Middle frontal gyrus (tissue), 1 donor: ENCODE results near the gene NQO1.

Experiments
- DNase-seq: peaks from one replicate; pipeline ENCODE4 v3.0.0-alpha.2; 2015; ENCODE audit warnings: low spot score; ENCODE audit errors: extremely low spot score

NQO1 gene

DNA sequence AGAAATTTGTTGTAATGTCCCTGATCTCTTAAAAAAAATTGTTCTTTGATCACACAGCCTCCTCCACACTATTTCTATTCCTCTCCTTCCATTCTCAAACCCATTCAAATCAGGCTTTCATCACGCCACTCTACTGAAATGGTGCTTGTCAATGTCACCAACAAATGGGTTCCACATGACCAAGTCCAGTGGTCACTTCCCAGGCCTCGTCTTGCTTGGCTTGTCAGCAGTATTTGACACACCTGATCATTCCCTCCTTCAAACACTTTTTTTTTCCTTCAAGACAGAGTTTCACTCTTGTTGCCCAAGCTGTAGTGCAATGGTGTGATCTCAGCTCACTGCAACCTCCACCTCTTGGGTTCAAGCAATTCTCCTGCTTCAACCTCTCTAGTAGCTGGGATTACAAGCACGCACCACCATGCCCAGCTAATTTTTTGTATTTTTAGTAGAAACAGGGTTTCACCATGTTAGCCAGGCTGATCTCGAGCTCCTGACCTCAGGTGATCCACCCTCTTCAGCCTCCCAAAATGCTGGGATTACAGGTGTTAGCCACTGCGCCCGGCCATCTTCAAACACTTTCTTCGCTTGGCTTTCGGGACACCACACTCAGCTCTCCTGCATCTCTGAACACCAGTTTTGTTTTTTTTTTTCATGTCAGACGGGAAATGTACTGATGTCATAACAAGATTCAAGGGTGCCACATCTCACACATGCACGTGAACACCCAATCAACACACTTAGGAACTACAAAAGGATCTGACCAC, 18.3 kb downstream of the NQO1 start:
- no peak for DNase-seq

DNA sequence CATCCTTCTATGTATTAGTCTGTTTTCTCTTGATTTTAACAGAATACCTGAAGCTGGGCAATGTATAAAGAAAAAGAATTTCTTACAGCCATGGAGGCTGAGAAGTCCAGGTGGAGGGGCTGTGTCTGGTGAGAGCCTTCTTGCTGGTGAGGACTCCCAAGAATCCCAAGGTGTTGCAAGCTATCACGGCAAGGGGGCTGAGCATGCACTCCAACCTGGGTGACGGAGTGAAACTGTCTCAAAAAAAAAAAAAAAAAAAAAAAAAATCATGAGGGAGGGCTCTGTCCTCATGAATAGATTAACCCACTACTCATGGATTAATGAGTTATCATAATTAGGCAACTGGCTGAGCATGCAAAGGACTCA, 19.4 kb downstream of the NQO1 start:
- no peak for DNase-seq

DNA sequence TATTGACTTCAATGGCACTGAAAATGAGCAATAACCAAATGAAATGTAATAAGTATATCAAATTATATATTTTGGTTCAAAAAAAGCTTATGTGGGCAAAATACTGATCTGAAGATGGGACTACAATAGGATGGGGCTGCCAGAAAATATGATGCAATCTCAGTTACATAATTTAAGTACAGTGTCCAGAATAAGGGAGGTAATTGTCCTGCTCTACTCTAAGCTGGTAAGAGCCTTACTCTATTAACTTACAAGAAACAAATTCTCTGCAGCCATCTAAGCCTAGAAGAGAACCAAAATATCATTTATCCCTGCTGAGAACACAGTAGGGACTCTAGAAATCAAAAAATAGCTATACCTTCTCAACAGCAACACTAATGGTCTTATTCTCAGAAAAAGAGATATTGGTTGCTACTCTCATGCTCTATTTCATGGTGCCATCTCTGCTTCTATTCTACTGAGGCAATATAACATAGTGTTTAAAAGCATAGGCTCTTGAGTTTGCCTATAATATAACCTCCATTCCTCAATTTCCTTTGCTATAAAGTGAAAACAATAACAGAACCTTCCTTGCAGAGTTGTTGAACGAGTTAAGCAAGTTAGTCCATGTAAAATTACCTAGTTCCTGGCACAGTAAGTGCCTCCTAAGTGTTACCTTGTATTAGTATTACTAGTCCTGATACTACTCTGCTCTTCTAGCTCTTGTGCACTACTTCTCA, 19.9 kb downstream of the NQO1 start:
- no peak for DNase-seq

DNA sequence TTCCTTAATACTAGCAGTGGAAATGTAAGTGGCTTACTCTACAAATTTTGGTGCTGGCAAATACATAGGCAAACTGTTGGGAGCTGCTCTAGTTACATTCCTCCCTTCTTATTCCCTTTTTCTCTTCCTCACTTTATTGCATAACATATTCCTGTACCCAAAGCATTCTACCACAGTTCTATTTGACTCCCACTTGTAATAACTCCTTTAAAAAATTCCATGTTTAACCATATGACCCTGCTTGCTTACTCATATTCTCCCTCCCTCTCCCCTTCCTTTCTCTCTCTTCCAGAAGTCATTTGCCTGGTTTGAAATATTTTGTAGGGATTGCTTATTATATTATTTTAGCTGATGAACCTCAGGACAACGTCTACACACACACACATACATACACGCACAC, 22.7 kb downstream of the NQO1 start:
- DNase-seq = no peak

DNA sequence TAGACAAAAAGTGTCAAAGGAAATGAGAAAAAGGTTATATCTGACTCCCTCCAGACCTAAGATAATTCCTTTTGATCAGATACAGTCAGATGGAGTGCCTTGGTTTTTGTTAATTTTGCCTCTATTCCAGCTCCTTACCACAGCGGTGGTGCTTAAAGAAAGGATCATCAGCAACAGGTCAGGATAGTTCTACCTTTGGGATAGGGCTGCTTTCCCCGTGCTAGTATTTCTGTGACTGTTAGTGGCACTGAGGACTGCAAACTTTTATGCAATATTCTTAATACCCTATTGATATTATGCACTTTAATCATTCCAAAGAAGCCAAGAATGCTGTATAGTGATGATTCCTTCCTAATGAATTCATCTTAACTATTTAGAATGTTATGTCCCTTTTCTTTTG, 24.5 kb downstream of the NQO1 start:
- no peak for DNase-seq

DNA sequence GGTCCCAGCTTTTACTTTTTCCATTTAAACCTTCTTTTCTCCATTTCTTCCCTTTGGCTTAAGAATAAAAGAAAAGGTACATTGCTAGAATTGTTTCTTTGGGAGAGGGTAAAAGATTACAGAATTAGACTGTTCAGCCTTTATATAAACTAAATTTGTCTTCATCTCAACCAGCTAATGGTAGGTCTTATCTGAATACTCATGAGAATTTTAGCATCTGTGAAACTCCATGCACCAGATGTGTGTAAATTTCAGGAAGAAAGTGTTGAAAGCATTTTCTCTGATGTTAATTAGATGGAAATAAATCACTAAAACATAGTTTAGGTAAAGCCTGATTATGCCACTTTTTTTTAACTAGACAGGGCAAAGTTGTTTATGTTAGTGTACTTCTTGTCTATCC, 24.9 kb downstream of the NQO1 start:
- no peak for DNase-seq

DNA sequence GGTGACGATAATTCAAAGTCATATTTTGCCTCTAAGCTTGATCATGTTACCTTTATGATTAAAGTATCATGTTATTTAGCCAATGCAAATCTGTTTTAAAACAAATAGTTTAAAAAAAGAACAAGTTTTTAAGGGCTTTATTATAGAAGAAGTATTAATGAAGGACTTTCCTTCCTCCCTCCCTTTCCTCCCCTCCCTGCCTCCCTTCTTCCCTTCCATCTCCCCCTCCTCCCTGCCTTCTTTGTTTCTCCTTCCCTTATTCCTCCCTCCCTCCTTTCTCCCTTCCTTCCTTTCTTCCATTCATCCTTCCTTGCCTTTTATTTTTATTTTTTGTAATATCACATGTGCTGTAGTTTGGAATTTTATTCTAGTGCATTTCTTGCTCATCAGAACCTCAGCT, 26.4 kb downstream of the NQO1 start:
- DNase-seq = no peak

DNA sequence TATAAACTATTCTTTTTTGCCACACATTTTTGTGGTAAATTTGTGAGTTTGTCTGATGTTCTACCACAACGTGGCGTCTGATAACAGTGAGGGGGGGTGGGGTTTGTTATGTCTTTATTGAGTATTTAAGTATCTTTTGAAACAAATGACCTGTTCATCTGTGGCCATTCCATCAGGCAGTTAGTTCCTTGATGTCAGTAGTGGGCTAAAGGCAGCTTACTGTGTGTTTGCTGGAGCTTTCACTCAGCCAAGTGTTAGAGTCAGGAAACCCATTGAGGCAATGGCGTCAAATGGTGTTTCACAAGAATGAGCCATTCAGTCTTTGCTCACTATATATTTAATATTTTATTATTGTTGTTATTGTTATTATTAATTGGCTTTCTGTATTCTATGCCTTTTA, 28.0 kb downstream of the NQO1 start:
- no peak for DNase-seq

DNA sequence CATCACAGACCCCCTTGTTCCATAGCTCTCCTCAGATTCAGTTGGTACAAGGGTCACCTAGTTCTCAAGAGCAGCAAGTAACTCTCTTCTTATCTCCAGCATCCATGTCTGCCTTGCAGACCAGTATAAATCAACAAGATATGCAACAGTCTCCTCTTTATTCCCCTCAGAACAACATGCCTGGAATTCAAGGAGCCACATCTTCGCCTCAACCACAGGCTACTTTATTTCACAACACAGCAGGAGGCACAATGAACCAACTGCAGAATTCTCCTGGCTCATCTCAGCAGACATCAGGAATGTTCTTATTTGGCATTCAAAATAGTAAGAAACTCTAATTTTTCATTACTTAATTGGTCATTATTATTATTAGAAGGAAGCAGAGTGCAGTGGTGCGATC, 32.4 kb downstream of the NQO1 start:
- DNase-seq = no peak

DNA sequence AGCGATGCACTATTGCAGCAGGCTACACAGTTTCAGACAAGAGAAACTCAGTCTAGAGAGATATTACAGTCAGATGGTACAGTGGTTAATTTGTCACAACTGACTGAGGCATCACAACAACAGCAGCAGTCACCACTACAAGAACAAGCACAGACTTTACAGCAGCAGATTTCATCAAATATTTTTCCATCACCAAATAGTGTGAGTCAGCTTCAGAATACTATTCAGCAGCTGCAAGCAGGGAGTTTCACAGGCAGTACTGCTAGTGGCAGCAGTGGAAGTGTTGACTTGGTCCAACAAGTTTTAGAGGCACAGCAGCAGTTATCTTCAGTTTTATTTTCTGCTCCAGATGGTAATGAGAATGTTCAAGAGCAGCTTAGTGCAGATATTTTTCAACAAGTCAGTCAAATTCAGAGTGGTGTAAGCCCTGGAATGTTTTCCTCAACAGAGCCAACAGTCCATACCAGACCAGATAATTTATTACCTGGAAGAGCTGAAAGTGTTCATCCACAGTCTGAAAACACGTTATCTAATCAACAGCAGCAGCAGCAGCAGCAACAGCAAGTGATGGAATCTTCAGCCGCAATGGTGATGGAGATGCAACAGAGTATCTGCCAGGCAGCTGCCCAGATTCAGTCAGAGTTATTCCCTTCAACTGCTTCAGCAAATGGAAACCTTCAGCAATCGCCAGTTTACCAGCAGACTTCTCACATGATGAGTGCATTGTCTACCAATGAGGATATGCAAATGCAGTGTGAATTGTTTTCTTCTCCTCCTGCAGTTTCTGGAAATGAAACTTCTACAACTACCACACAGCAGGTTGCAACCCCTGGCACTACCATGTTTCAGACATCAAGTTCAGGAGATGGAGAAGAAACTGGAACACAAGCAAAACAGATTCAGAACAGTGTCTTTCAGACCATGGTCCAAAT, 34.1 kb downstream of the NQO1 start:
- DNase-seq = no peak

DNA sequence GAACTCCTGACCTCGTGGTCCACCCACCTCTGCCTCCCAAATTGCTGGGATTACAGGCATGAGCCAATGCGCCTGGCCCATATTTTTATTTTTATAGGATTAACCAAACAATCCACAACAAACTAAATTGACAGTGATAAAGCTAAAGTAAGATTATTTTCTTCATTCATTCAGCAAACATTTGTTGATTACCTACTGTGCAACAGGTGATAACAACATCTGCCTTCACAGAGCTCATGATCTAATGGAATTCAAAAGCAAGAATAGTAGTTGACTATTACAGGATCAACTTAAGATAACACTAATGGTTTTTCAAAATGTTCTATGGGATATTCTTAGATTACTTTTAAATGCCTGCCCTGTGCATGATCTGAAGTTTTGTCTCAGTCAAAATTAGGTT, 37.8 kb downstream of the NQO1 start:
- DNase-seq = no peak

DNA sequence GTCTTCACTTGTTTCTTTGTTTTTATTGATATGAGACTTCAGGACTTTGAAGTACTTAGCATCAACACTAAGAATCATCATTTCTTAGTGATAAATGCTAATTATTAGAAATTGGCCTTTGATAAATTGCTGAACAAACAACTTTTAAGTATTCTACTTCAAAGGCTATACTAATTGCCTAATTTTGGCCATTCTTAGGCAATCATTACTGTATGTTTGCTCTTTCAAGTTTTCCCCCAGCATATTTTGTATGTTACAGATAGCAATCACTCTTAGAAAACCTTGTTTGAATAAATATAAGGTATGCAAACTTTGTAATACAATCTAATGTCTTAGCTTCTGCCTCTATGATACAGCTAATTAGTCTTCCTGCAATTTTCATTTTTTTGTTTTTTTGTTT, 46.0 kb downstream of the NQO1 start:
- no peak for DNase-seq

DNA sequence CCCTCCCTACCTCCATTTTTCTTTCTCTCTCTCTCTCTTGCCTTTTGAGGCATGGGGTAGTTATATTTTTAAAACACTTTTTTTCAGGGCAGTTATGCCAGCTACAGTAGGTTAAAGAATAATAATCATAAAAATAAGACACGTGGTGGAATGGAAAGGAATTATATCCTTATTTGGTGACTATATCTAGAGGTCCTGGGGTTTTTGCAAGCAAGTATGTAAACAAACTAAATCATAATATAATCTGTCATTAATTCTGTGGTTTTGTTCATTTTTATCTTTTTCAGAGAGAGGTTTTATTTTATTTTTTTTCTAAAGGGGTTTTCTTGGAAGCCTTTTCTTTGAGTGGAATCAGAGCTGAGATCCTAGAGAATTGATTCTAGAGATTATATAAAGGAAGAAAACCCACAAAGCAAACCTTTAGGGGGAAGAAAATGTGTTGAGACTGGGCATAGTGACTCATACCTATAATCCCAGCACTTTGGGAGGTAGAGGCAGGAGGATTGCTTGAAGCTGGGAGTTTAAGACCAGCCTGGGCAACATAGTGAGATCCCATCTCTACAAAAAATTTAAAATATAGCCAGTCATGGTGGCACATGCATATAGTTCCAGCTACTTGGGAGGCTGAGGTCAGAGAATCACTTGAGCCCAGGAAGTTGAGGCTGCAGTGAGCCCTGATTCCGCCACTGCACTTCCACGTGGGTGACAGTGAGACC, 53.2 kb downstream of the NQO1 start:
- DNase-seq = no peak

DNA sequence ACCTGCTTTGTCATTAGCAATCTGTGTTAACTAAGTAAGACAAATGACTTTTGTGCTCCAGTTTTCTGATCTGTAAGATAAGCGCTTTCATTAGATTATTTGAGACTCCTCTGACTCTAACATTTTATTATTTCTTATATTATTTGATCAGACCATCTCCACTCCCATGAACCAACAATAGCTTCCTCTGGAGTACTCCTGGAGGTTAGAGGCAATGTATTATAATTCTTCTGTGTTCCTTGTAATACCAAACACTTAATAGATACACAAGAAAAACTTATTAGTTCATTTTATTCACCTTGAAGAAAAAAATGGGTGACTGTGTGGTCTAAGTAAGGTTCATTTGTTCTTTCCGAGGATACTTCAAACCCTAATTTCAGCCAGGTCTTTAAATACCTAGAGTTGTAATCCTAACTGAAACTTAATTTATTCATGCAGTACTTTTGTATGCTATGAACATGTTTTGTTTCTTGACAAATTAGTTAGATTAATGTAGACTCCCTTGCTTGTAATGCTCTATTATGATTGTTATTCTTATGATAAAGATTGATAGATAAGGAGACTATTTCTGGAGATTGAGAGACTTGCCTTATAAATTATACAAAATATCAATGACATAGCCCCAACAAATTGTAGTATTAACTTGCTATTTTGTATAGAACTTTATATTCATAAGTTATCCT, 53.9 kb downstream of the NQO1 start:
- DNase-seq = no peak

DNA sequence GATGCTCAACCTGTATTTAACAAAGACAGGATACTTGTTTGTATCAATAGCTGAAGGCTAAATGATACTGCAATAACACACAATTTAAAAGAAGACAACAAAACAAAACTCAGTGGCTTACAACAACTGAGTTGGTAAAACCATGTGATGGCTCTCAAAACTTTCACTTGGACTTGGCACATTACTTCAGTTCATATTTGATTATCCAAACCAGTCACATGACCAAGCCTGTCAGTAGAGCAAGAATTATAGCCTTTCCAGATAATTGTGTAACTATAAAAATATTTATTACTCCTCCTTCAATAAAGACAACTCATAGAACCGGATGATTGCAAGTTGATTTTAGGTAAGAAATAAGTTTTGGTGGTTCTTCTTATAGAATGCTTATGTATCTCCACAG, 56.8 kb downstream of the NQO1 start:
- no peak for DNase-seq

DNA sequence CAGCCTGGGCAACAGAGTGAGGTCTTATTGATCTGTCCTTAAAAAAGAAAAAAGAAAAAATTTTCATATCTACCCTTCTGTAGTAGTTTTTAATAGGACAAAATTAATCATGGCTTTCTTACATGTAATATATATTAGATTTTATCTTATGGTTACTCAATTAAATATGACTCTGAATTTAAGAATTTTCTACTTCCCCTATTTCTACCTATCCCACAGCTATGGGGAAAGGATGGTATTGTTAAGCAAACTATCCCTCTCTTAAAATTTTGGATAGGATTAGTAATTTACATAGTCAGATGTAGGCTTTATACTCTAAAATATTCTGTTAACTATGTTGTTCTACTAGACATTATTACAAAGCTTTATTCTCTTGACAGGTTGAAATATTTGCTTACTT, 62.5 kb downstream of the NQO1 start:
- no peak for DNase-seq

DNA sequence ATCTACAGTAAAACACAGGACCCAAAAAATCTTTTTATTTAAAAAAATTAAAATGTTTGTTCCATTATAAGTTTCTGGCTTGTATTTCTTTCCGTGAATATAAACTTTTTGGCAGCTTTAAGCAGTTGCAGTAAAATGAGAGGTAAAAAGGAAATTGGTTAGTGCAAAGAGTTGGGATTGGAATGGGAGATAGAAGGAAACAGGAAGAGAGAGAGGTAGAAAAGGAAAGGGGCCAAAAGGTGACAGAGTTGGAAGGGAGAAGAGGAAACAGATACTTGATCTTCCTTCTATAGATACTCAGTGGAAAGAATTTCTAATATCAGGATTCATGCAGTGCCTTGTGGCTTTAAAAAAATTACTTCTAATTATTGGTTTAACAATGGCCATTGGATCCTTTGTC, 63.5 kb downstream of the NQO1 start:
- no peak for DNase-seq

DNA sequence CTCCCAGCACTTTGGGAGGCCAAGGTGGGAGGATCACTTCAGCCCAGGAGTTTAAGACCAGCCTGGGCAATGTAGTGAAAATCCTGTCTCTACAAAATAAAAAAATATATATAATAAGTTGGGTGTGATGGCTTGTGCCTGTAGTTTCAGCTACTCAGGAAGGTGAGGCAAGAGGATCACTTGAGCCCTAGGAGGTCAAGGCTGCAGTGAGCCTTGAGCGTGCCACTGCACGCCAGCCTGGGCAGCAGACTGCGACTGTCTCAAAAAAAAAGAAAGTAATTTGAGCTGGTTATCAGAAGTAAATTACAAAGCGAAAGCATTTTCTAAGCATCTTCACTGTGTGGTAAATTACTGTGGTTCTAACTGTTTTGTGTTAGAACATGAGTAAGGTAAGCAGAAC, 66.2 kb downstream of the NQO1 start:
- no peak for DNase-seq
